ENCODE results near the gene MAK.

The MAK gene

GRCh38 chr6:10733863-10734262 is 104.5 kb downstream of the MAK start:
- no peak for TF ChIP-seq CTCF (IDR thresholded peaks at IDR 0.05)

- TF ChIP-seq CTCF (IDR thresholded peaks at IDR 0.05), result no peak
Observed at GRCh38 chr6:10733151-10733715, 105.1 kb downstream of the MAK start.

GRCh38 chr6:10730254-10730653 is 108.1 kb downstream of the MAK start:
- no peak for TF ChIP-seq CTCF (IDR thresholded peaks at IDR 0.05)

DNA sequence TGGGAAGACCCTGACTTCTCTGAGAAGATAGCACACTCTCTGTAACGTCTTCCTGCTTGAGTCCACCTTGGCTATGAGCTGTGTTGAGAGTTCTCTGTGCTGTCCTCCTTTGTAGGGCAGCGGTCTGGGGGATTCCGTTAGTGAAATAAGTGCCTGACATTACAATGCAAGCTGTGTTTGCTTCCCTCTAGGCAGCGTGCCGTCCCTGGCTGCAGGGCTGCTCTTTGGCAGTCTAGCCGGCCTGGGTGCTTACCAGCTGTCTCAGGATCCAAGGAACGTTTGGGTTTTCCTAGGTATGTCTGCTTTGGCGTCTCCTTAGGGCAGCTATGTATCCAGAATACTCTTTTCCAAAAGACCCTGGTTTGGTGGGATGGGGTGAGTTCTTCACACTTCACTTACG is 112.6 kb downstream of the MAK start:
- TF ChIP-seq CTCF (IDR thresholded peaks at IDR 0.05), result no peak

GRCh38 chr6:10725044-10725443 is 113.3 kb downstream of the MAK start:
- no peak for TF ChIP-seq CTCF (IDR thresholded peaks at IDR 0.05)

GRCh38 chr6:10723567-10723881 is 114.8 kb downstream of the MAK start:
- TF ChIP-seq CTCF (IDR thresholded peaks at IDR 0.05), result no peak

DNA sequence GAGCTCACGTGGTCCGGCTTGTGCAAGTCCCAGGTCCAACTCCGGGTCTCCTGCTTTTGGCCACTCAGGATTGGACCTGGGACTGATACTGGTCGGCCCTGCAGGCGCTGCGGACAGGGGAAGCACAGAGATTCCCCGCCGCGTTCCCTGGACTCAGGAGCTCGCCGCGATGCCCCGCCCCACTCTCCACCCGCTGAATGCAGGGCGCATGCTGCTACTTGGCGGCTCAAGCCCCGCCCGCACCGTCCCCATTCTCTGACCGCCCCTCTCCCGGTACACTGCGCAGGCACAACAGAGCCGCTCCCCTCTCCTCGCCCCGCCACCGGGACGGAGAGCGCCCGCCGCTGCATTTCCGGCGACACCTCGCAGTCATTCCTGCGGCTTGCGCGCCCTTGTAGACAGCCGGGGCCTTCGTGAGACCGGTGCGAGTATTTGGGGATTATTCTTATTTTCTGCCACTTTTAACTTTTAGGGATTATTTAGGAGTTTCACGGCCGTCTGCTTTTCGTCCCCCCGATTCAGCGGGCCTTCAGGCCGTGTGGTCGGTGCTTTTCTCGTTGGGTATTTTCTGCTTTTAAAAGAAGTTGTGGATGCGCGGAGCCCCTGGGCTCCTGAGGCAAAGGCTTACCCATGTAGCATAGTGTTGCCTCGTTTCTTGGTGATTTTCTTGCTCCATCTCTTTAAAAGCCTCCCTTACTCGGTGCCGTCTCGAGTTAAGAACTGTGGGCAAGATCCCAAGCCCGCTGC is 115.3 kb downstream of the MAK start, which contains the start of gene TMEM14C:
Gene TMEM14C (plus strand): TSS at position 251 of the 747 bp plus-strand sequence. CDS start 1,544 bp downstream, outside the sequence.
- TF ChIP-seq CTCF (IDR thresholded peaks at IDR 0.05), result no peak

DNA sequence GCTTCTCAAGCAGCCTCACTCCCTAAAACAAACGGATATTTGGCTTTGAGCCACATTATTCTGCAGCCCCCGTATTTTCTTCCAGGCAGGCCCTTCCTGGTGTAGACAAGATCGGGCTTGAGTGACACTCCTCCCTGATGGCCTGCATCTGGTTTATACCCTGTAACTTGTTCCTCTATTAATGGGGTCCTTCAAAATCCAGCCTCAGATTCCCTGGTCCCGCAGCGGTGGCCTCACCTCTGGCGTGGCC is 115.8 kb downstream of the MAK start:
- TF ChIP-seq CTCF (IDR thresholded peaks at IDR 0.05), result no peak

Measured in LNCAP (cell line).